Panc1 (cell line): ENCODE measurements around the gene IFITM1. TPM values are rescaled to one million over a fixed set of nuclear protein-coding genes. Genes with fewer than 3 reads are reported as not detected.
A peak's percentile ranks its signal among the peaks of the same experiment; 100 is the strongest.
"Not testable (repeated sequence)": the region's sequence is repeated elsewhere in the genome, so short reads cannot be mapped to it uniquely, and the experiment has no call there.

Source experiments
- ATAC-seq: fragments of 200-7000 bp; cut with Tn5 transposase; 2 replicates; pipeline ENCODE4 v1.9.1; 2020; ENCODE audit warnings: mild to moderate bottlenecking, moderate library complexity
- BruUV-seq: library from RNA; stranded (reverse); fragments of 400-500 nt; replicated peaks from 2 replicates; lab custom pipeline; 2021; lab: Mats Ljungman, UMichigan
- CTCF ChIA-PET: fragments of 300-600 bp; sonication (Branson Sonifier 250); formaldehyde crosslinking; loops from one replicate; lab custom pipeline; 2022; ENCODE audit warnings: antibody characterized with exemption; lab: Charles Lee
- POLR2A ChIA-PET: fragments of 300-600 bp; sonication (Branson Sonifier 250); formaldehyde crosslinking; loops from one replicate; lab custom pipeline; 2022; ENCODE audit warnings: antibody characterized with exemption; lab: Charles Lee
- DNase-seq: peaks from one replicate; pipeline ENCODE4 v3.0.0-alpha.2; 2010; ENCODE audit warnings: low read depth, low spot score
- H3K27ac ChIP-seq: 2 replicates; pipeline ENCODE4 v1.5.1; 2011; ENCODE audit warnings: mild to moderate bottlenecking, low read length, inconsistent platforms
- H3K27me3 ChIP-seq: fragments of 200-500 bp; sonication (Bioruptor generic); 2 replicates; pipeline ENCODE4 v1.6.0; 2014; ENCODE audit warnings: low read length, inconsistent platforms; ENCODE audit not compliant: control insufficient read depth, insufficient read depth
- H3K36me3 ChIP-seq: fragments of 200-500 bp; sonication (Bioruptor generic); 2 replicates; pipeline ENCODE4 v1.5.1; 2014; ENCODE audit warnings: inconsistent platforms, mild to moderate bottlenecking, low read length, moderate library complexity; ENCODE audit not compliant: control insufficient read depth, insufficient read depth
- H3K4me1 ChIP-seq: 2 replicates; pipeline ENCODE4 v1.5.1; 2011; ENCODE audit warnings: inconsistent platforms, mild to moderate bottlenecking, low read length, moderate library complexity; ENCODE audit not compliant: control insufficient read depth, insufficient read depth
- H3K4me3 ChIP-seq, 2 experiments: 2 replicates each; pipeline ENCODE4 v1.5.1; 2011 to 2012; ENCODE audit warnings: low read depth in 2 of 2, low read length in 2 of 2, mild to moderate bottlenecking in 2 of 2, inconsistent platforms in 1 of 2, moderate library complexity in 1 of 2
- H3K9me3 ChIP-seq: fragments of 200-500 bp; sonication (Bioruptor generic); 2 replicates; pipeline ENCODE4 v1.5.1; 2014; ENCODE audit warnings: low read depth, mild to moderate bottlenecking, inconsistent platforms, low read length, moderate library complexity; ENCODE audit not compliant: control insufficient read depth, insufficient read depth
- POLR2AphosphoS5 ChIP-seq: IDR thresholded peaks from 2 replicates; pipeline ENCODE4 v1.6.1; 2012; ENCODE audit warnings: mild to moderate bottlenecking, low read depth, low read length, moderate library complexity
- in situ Hi-C: cut with HindIII; loops from 2 replicates; pipeline ENCODE4 v1.10.0; 2016; ENCODE audit warnings: low sequenced_read_pairs, low pct_unique_long_range_greater_than_20kb
- intact Hi-C: fragments of 100-400 bp; cut with micrococcal nuclease; formaldehyde crosslinking; loops from one replicate; pipeline ENCODE4 v1.10.0; 2022; ENCODE audit not compliant: unreplicated experiment
- total RNA-seq: library from RNA; stranded (reverse); gene quantifications from one replicate; pipeline ENCODE4 v1.2.1, GENCODE V29; 2021; ENCODE audit not compliant: unreplicated experiment

Gene IFITM1
- total RNA-seq, 1 experiment from 2014 or later: 66.3 TPM

DNA sequence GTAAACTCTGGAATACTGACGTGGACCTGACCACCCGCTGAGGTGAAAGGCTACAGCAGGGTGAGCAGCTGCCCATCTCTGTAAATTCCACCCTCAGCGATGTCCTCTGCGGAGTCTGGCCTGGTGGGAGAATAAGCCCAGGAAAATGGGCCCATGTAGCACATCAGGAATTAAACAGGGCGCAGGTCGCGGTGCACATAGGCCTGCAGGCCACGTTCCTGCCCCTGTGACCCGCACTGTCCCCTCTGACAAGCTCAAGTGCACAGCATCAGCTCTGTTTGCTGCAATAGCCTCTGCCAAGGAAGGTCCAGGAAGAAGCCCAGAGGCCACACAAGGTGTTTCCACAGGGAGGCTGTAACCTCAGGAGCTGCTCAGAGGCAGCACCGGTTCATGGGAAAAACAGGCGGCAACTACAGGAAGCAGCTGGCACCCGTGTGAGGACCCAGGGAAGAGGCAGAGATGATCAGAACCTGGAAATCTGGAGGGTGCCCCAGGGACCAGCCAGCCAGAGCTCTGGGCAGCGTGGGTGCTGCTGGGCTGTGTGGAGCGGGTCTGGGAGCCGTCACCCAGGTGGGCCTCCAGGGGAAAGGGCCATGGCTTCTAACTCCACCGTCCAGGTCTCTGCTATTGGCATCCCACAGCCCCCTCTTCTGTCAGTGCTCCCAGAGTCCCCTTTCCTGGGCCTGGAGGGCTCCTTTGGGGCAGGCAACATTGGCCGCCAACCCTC, 7.0 kb upstream of the IFITM1 start:
- ChIA-PET POLR2A (interaction anchor here (2.0 kb wide), 1 partner anchor 49 kb away, joined by 5 read pairs; no protein-coding TSS in a partner anchor), CTCF (interaction anchor here (0.7 to 1.2 kb wide), 4 partner anchors 15 to 141 kb away, joined by 3 to 4 read pairs (median 3); no protein-coding TSS in a partner anchor)

DNA sequence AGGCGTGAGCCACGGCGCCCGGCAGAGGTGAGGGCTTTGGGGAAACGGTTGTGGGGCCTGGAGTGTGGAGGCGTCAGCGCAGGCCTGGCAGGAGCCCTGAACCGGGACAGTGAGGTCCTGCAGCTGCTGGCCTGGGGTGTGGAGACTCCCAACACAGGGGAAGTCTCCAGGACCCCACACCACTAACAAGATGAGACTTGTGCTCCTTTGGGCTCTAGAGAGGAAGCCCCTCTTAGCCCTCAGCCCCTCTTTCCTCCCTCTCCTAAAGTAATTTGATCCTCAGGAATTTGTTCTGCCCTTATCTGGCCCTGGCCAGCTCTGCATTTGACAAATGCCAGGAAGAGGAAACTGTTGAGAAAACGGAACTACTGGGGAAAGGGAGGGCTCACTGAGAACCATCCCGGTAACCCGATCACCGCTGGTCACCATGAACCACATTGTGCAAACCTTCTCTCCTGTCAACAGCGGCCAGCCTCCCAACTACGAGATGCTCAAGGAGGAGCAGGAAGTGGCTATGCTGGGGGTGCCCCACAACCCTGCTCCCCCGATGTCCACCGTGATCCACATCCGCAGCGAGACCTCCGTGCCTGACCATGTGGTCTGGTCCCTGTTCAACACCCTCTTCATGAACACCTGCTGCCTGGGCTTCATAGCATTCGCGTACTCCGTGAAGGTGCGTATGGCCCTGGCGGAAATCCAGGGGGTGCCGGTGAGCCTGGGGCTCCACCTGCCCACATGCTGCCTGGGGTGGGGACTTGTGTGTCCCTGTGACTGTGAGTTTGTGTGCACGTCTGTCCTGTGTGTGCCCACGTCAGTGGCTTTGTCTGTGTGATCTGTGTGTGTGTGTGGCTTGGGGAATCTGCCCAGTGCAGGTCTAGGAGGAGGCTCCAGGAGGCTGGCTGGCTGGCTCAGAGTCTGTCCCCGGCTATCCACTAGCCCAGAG, 5.8 kb upstream of the IFITM1 start, which contains the start of gene IFITM2:
Gene IFITM2, plus strand, starts transcription at position 51 of the 943 bp plus-strand sequence. Its CDS starts 377 bp downstream, at position 428.
- peaks cover 58% of the 10 kb centered on the region for H3K4me1 ChIP-seq
- H3K9me3 ChIP-seq, in situ Hi-C loops, CTCF ChIA-PET, H3K27me3 ChIP-seq, DNase-seq, H3K36me3 ChIP-seq: not testable (repeated sequence)
- H3K4me3 ChIP-seq: peak within 1 kb of the TSS; percentile 40 to 55
- TSS peak; percentile 99 for BruUV-seq
- H3K27ac ChIP-seq: peak within 1 kb of the TSS; percentile 90
- ATAC-seq: peak; percentile 49
- intact Hi-C loops: loop anchor here (5.0 kb wide), 1 partner anchor 49 kb away; no protein-coding TSS in a partner anchor
- POLR2A ChIA-PET: interaction anchor here (0.6 kb wide), 1 partner anchor 19 kb away, joined by 7 read pairs; no protein-coding TSS in a partner anchor

More for the DNA sequence above, 7.0 kb upstream of the IFITM1 start:
- no TSS peak for BruUV-seq
- intact Hi-C loops: loop anchor here (5.0 kb wide), 1 partner anchor 50 kb away; no protein-coding TSS in a partner anchor
- DNase-seq (no peak), ATAC-seq (no peak)
- in situ Hi-C loops: no loop called here
- TF ChIP-seq POLR2AphosphoS5: no peak
- Histone ChIP-seq H3K9me3 (no peaks in the 10 kb centered on the region), H3K4me3 (no peak overlapping the region), H3K27ac (peak overlapping the region; percentile 90), H3K36me3 (no peaks in the 10 kb centered on the region), H3K4me1 (peaks cover 46% of the 10 kb centered on the region), H3K27me3 (no peaks in the 10 kb centered on the region)

DNA sequence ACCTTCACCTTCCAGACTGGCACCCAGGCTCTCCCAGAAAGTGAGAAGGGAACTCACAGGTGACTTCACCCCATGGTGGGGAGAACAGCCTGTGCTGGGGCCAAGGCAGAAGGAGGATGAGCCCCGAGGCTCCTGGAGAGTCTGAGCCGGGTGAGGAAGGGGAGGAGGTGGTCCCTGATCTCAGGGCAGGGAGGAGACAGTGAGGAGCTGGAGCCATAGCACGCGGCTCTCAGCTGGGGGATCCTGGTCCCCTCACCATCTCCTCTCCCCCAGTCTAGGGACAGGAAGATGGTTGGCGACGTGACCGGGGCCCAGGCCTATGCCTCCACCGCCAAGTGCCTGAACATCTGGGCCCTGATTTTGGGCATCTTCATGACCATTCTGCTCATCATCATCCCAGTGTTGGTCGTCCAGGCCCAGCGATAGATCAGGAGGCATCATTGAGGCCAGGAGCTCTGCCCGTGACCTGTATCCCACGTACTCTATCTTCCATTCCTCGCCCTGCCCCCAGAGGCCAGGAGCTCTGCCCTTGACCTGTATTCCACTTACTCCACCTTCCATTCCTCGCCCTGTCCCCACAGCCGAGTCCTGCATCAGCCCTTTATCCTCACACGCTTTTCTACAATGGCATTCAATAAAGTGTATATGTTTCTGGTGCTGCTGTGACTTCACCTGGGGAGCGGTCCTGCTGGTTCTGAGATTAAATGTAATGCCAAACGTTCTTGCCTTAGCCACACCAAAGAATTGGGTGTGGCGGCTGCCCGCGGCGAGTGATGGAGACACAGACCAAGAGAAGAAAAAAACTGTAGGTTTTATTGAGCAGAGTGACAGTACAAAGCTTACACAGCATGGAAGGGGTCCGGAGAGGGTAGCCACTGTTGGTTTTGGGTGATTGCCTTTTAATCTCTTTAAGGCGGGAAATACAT, 4.8 kb upstream of the IFITM1 start:
- peak; percentile 2; the same call in 1 of the 2 replicates for ATAC-seq

DNA sequence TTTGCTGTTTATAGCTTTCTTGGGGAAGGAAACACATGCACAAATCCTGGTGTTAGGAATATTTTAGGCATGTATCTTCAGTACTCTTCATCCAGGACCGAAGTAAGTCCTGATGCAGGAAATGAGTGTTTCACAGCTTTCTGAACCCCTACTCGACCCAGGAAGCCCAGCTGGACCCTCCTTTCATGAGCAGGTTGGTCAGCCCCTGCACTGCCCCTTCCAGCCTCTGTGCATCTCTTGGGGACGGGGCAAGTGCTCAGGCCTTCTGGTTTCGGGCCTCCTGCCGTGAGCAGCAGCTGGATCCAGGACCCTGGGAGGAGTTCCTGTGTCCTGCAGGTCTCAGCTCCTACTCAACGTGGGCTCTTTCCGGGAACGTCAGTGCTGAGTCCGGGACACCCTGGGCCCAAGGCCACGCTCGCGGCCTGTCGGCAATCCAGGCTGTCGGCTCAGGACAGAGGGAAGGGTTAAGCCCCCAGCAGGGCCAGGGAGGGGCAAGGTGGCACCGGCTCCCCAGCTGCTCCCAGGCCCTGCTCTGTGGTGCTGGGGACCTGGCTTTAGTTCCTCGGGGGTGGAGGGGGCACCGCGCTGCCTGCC, 3.8 kb upstream of the IFITM1 start:
- H3K9me3 ChIP-seq, POLR2A ChIA-PET, H3K36me3 ChIP-seq, DNase-seq, H3K27me3 ChIP-seq, BruUV-seq, in situ Hi-C loops: not testable (repeated sequence)
- intact Hi-C loops: loop anchor here (5.0 kb wide), 1 partner anchor 47 kb away; no protein-coding TSS in a partner anchor
- Histone ChIP-seq H3K27ac (peak overlapping the region; percentile 82), H3K4me3 (peak overlapping the region; percentile 20 to 49), H3K4me1 (peaks cover 71% of the 10 kb centered on the region)
- peak; percentile 12 for ATAC-seq
- CTCF ChIA-PET: interaction anchor here (0.6 kb wide), 1 partner anchor 29 kb away, joined by 3 read pairs; no protein-coding TSS in a partner anchor

More for the DNA sequence above, 4.8 kb upstream of the IFITM1 start:
- H3K36me3 ChIP-seq, DNase-seq, H3K27me3 ChIP-seq, H3K9me3 ChIP-seq, BruUV-seq, in situ Hi-C loops: not testable (repeated sequence)
- peaks cover 68% of the 10 kb centered on the region for H3K4me1 ChIP-seq
- CTCF ChIA-PET: interaction anchor here (0.6 kb wide), 1 partner anchor 30 kb away, joined by 3 read pairs; no protein-coding TSS in a partner anchor
- POLR2A ChIA-PET: interaction anchor here (0.6 kb wide), 1 partner anchor 20 kb away, joined by 7 read pairs; no protein-coding TSS in a partner anchor
- intact Hi-C loops: loop anchor here (5.0 kb wide), 1 partner anchor 48 kb away; no protein-coding TSS in a partner anchor
- peak overlapping the region; percentile 82 for H3K27ac ChIP-seq
- peak overlapping the region; percentile 40 to 49 for H3K4me3 ChIP-seq

DNA sequence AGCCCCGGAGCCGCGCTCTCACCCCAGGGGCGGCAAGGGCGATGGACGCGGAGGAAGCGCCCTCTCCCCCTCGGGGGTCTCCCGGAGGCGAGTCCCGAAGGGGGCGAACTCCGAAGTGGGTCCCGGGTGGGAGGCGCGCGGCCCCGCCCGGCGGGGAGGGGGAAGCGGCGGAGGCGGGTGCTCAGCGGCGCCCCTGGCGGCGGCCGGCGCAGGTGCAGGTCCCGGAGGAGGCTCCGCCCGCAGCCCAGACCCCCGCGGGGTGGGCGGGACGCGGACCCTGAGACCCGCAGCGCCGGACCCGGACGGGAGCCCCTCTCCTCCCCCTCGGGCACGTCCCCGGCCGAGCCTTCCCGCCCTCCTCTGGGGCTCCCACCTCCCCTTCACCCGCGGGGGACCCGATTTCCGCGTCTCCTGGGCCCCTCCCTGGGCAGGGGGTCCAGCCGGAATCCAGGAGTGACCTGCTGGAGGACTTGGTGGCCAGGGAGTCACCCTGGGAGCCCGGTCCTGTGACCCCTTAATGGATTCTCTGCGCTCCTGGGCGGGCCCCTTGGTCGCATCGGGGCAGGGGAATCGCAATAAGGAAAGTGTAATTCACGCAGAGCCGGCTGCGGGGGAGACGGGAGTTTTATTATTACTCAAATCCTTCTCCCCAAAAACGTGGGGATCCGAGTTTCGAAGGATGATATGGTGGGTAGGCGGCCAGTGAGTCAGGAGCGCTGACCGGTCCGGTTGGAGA, 2.7 kb upstream of the IFITM1 start:
- CTCF ChIA-PET, H3K27me3 ChIP-seq, BruUV-seq, DNase-seq, H3K36me3 ChIP-seq, H3K9me3 ChIP-seq, intact Hi-C loops, in situ Hi-C loops: not testable (repeated sequence)
- Histone ChIP-seq H3K27ac (peak overlapping the region; percentile 94), H3K4me3 (peak overlapping the region; percentile 27 to 34; a peak in 3 of 4 replicates), H3K4me1 (peaks cover 68% of the 10 kb centered on the region)
- ATAC-seq: peak; percentile 52
- POLR2A ChIA-PET: interaction anchor here (0.6 kb wide), 1 partner anchor 99 kb away, joined by 7 read pairs; no protein-coding TSS in a partner anchor
